Uterus (tissue), 4 donors: ENCODE data around the gene PARP8. TPM values are rescaled to one million over a fixed set of nuclear protein-coding genes. Genes with fewer than 3 reads are reported as not detected.

Experiments used
- DNase-seq, 2 donors: peaks; one replicate each; pipeline ENCODE4 v3.0.0-alpha.2; 2019 to 2020
- H3K27ac ChIP-seq, 2 donors: fragments of 200-600 bp; sonication (generic); 1 replicate in 1 of 2; 2 replicates in 1 of 2; pipeline ENCODE4 v1.5.1; 2016 to 2018
- H3K27me3 ChIP-seq, 2 donors: fragments of 200-600 bp; sonication (generic); one replicate each; pipeline ENCODE4 v1.5.1; 2018 to 2019; ENCODE audit warnings: control low read depth in 1 of 2
- H3K36me3 ChIP-seq, 2 donors: fragments of 200-600 bp; sonication (generic); one replicate each; pipeline ENCODE4 v1.5.1; 2019; ENCODE audit warnings: control low read depth in 1 of 2
- H3K4me1 ChIP-seq, 2 donors: fragments of 200-600 bp; sonication (generic); one replicate each; pipeline ENCODE4 v1.5.1; 2018 to 2019; ENCODE audit warnings: control low read depth in 1 of 2
- H3K4me3 ChIP-seq, 2 donors: fragments of 200-600 bp; sonication (generic); 1 replicate in 1 of 2; 2 replicates in 1 of 2; pipeline ENCODE4 v1.5.1; 2018 to 2019; ENCODE audit warnings: mild to moderate bottlenecking in 1 of 2
- H3K9me3 ChIP-seq, 2 donors: fragments of 200-600 bp; sonication (generic); one replicate each; pipeline ENCODE4 v1.5.1; 2019; ENCODE audit warnings: control low read depth in 1 of 2
- CTCF ChIP-seq, 4 experiments: fragments of 200-600 bp in 2 of 4; fragments of 450-650 bp in 2 of 4; sonication (generic) in 2 of 4; IDR thresholded peaks; one replicate each; pipeline ENCODE4 v1.5.1; 2016 to 2019; ENCODE audit warnings: antibody characterized with exemption in 4 of 4, mild to moderate bottlenecking in 2 of 4, moderate library complexity in 1 of 4
- POLR2A ChIP-seq, 2 donors: fragments of 450-650 bp; IDR thresholded peaks; one replicate each; pipeline ENCODE4 v1.6.1; 2016; ENCODE audit warnings: antibody characterized with exemption in 2 of 2, mild to moderate bottlenecking in 1 of 2, moderate library complexity in 1 of 2
- intact Hi-C: fragments of 100-400 bp; cut with DNase I; formaldehyde crosslinking; loops from one replicate; pipeline ENCODE4 v1.15.1; 2023; ENCODE audit warnings: low total_unique reads
- total RNA-seq, 4 donors: library from RNA; depleted of rRNA in 3 of 4; stranded (reverse); fragments of >200 nt in 3 of 4; gene quantifications; one replicate each; pipeline versions ENCODE4 v1.1.0 to v1.2.4, GENCODE V29; 2014 to 2023
- donor health status: DM: yes; HTN: yes; CAD: no.

PARP8 gene
- total RNA-seq, 4 donors from 2014 or later = 2.3 to 23.8 (median 22.9) TPM

GRCh38 chr5:50822046-50822445, 155.6 kb downstream of the PARP8 start:
- intact Hi-C loops = no loop called here
- no peak for TF ChIP-seq POLR2A (IDR thresholded peaks at IDR 0.05)
- no peak for TF ChIP-seq CTCF (IDR thresholded peaks at IDR 0.05)
- no peaks in the 10 kb centered on the region for H3K9me3 ChIP-seq
- H3K4me3 ChIP-seq = no peak overlapping the region
- no peaks in the 10 kb centered on the region for H3K36me3 ChIP-seq
- H3K27ac ChIP-seq = no peak overlapping the region
- H3K27me3 ChIP-seq = no peaks in the 10 kb centered on the region
- DNase-seq = no peak
- no peaks in the 10 kb centered on the region for H3K4me1 ChIP-seq

- no peaks in the 10 kb centered on the region for H3K4me1 ChIP-seq
- H3K9me3 ChIP-seq = no peaks in the 10 kb centered on the region
- no peak for DNase-seq
- no peak overlapping the region for H3K4me3 ChIP-seq
- H3K27me3 ChIP-seq = no peaks in the 10 kb centered on the region
- H3K36me3 ChIP-seq = no peaks in the 10 kb centered on the region
- intact Hi-C loops = no loop called here
- TF ChIP-seq POLR2A (IDR thresholded peaks at IDR 0.05) (no peak), CTCF (IDR thresholded peaks at IDR 0.05) (no peak)
- H3K27ac ChIP-seq = no peak overlapping the region
Measured at GRCh38 chr5:50822761-50823160, 156.3 kb downstream of the PARP8 start.

GRCh38 chr5:50823568-50823967, 157.1 kb downstream of the PARP8 start:
- no peaks in the 10 kb centered on the region for H3K27me3 ChIP-seq
- TF ChIP-seq CTCF (IDR thresholded peaks at IDR 0.05) (no peak), POLR2A (IDR thresholded peaks at IDR 0.05) (no peak)
- H3K27ac ChIP-seq = no peak overlapping the region
- no peak for DNase-seq
- no peaks in the 10 kb centered on the region for H3K4me1 ChIP-seq
- no peak overlapping the region for H3K4me3 ChIP-seq
- H3K9me3 ChIP-seq = no peaks in the 10 kb centered on the region
- intact Hi-C loops = no loop called here
- no peaks in the 10 kb centered on the region for H3K36me3 ChIP-seq

GRCh38 chr5:50824109-50824508, 157.7 kb downstream of the PARP8 start:
- TF ChIP-seq POLR2A (IDR thresholded peaks at IDR 0.05) = no peak
- TF ChIP-seq CTCF (IDR thresholded peaks at IDR 0.05) = no peak
- Histone ChIP-seq H3K9me3 (no peaks in the 10 kb centered on the region), H3K27me3 (no peaks in the 10 kb centered on the region), H3K27ac (no peak overlapping the region), H3K36me3 (no peaks in the 10 kb centered on the region), H3K4me3 (no peak overlapping the region), H3K4me1 (no peaks in the 10 kb centered on the region)
- DNase-seq = no peak
- intact Hi-C loops = no loop called here

GRCh38 chr5:50827516-50828247, 161.2 kb downstream of the PARP8 start:
- Histone ChIP-seq H3K4me1 (no peaks in the 10 kb centered on the region), H3K27me3 (no peaks in the 10 kb centered on the region), H3K27ac (no peak overlapping the region), H3K9me3 (no peaks in the 10 kb centered on the region), H3K36me3 (no peaks in the 10 kb centered on the region), H3K4me3 (no peak overlapping the region)
- no peak for DNase-seq
- intact Hi-C loops = no loop called here
- TF ChIP-seq CTCF (IDR thresholded peaks at IDR 0.05) (no peak), POLR2A (IDR thresholded peaks at IDR 0.05) (no peak)
